Transverse colon (tissue), 4 donors: ENCODE data around the gene GRIA4.

Experiments
- CTCF ChIP-seq, 5 experiments: fragments of 200-600 bp in 3 of 5; fragments of 450-650 bp in 2 of 5; sonication (generic) in 3 of 5; IDR thresholded peaks; 1 replicate in 2 of 5; 2 replicates in 3 of 5; pipeline ENCODE4 v1.5.1; 2016 to 2017; ENCODE audit warnings: antibody characterized with exemption in 5 of 5, inconsistent platforms in 3 of 5, mild to moderate bottlenecking in 2 of 5, moderate library complexity in 1 of 5
- EP300 ChIP-seq: sonication (generic); formaldehyde crosslinking; IDR thresholded peaks from one replicate; pipeline ENCODE4 v1.6.1; 2017; ENCODE audit warnings: antibody characterized with exemption, low read depth
- POLR2AphosphoS5 ChIP-seq, 3 donors: sonication (generic); formaldehyde crosslinking; IDR thresholded peaks; one replicate each; pipeline ENCODE4 v1.6.1; 2016; ENCODE audit warnings: antibody characterized with exemption in 3 of 3

- TF ChIP-seq POLR2AphosphoS5 (IDR thresholded peaks at IDR 0.05): no peak
- TF ChIP-seq CTCF (IDR thresholded peaks at IDR 0.05): no peak
- no peak for TF ChIP-seq EP300
These were observed 319.4 kb downstream of the GRIA4 start for GRCh38 chr11:105929084-105929955.
